ENCODE measurements around the gene TBX1. TPM values are rescaled to one million over a fixed set of nuclear protein-coding genes. Genes with fewer than 3 reads are reported as not detected.

Gene TBX1
- total RNA-seq, 1 donor from 2014 or later, result not detected

DNA sequence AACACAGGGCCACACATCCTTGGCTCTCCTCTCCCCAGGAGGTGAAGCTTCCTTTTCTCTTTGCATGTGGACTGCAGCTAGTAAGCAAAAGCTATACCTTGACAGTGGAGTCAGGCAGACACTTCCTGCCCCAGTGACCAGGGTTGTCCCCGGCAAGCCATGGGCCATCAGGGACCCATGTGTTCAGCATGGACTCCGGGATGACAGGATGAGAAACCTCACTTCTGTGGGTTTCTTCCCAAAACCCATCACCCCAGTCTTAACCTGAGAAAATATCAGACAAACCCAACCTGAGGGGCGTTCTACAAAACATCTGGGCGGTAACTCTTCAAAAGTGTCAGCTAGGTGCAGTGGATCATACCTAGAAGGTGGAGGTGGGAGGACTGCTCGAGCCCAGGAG lies 53.9 kb downstream of the TBX1 start:
- no peaks in the 10 kb centered on the region for H3K36me3 Mint-ChIP-seq (ENCODE audit: low read depth)
- no peak for DNase-seq (ENCODE audit: low read depth, low spot score)
- H3K9me3 Mint-ChIP-seq, result no peaks in the 10 kb centered on the region
- no peaks in the 10 kb centered on the region for H3K27me3 Mint-ChIP-seq (ENCODE audit: low read depth)
- peaks cover 6% of the 10 kb centered on the region for H3K4me1 Mint-ChIP-seq
- no peak overlapping the region for H3K4me3 Mint-ChIP-seq
- TF ChIP-seq, protein P1, sequence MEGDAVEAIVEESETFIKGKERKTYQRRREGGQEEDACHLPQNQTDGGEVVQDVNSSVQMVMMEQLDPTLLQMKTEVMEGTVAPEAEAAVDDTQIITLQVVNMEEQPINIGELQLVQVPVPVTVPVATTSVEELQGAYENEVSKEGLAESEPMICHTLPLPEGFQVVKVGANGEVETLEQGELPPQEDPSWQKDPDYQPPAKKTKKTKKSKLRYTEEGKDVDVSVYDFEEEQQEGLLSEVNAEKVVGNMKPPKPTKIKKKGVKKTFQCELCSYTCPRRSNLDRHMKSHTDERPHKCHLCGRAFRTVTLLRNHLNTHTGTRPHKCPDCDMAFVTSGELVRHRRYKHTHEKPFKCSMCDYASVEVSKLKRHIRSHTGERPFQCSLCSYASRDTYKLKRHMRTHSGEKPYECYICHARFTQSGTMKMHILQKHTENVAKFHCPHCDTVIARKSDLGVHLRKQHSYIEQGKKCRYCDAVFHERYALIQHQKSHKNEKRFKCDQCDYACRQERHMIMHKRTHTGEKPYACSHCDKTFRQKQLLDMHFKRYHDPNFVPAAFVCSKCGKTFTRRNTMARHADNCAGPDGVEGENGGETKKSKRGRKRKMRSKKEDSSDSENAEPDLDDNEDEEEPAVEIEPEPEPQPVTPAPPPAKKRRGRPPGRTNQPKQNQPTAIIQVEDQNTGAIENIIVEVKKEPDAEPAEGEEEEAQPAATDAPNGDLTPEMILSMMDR (conservative IDR thresholded peaks at IDR 0.05), result no peak
- H3K27ac Mint-ChIP-seq (ENCODE audit: unreplicated experiment), result no peak overlapping the region

DNA sequence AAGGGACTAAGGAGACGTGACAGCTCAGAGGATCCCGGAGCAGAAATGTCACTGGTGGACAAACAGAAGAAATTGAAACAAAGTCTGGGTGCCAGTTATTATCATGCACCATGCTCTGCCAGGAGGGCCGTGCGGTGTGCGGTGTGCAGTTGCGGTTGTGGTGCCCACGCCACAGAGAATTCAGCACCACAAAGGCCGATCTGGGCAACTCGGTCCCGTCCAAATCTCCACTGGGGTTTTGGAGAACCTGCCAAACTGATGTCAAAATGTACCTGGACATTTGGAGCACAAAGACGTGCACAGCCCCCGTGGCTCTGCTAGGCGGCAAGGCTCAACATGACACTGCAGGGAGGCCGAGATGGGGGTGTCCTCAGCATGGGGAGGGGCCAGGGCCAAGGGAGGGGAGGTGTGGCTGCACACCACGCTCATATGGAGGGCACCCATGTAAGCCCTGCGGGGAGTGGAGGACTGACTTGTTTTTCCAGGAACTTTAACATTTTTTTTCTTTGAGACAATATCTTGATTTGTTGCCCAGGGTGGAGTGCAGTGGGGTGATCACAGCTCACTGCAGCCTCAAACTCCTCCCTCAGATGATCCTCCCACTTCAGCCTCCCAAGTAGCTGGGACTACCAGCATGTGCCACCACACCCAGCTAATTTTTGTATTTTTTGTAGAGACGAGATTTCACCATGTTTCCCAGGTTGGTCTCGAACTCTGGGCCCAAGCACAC lies 54.7 kb downstream of the TBX1 start:
- H3K36me3 Mint-ChIP-seq (ENCODE audit: low read depth), result no peaks in the 10 kb centered on the region
- no peak overlapping the region for H3K27ac Mint-ChIP-seq (ENCODE audit: unreplicated experiment)
- TF ChIP-seq, protein P1 (conservative IDR thresholded peaks at IDR 0.05), result no peak
- no peak overlapping the region for H3K4me3 Mint-ChIP-seq
- H3K27me3 Mint-ChIP-seq (ENCODE audit: low read depth), result no peaks in the 10 kb centered on the region
- H3K4me1 Mint-ChIP-seq, result peaks cover 6% of the 10 kb centered on the region
- no peaks in the 10 kb centered on the region for H3K9me3 Mint-ChIP-seq
- no peak for DNase-seq (ENCODE audit: low read depth, low spot score)

DNA sequence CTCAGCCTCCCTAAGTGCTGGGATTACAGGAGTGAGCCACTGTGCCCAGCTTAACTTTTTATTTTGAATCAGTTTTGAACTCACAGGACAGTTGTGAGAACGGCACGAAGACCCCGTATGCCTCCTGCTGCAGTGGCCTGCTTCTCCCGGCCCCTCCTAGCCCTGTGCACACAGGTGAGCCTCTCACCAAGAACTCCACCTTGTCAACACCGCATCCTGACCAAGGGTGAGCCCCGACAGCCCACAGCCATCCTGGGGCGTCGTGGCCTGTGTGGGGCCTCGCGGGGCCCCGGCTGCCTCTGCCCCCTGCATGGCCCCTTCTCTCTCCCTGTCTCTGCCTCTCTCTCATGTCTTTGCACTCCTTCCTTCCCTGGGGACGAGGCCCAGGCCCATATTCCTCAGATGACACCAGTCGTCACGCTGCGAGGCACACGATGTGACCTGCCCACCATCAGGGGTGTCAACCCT lies 55.3 kb downstream of the TBX1 start:
- TF ChIP-seq, protein P1 (conservative IDR thresholded peaks at IDR 0.05), result no peak
- Mint-ChIP-seq H3K4me3 (no peak overlapping the region), H3K9me3 (no peaks in the 10 kb centered on the region), H3K4me1 (peaks cover 6% of the 10 kb centered on the region), H3K36me3 (ENCODE audit: low read depth) (no peaks in the 10 kb centered on the region), H3K27me3 (ENCODE audit: low read depth) (no peaks in the 10 kb centered on the region), H3K27ac (ENCODE audit: unreplicated experiment) (peak overlapping the region; percentile 84)
- no peak for DNase-seq (ENCODE audit: low read depth, low spot score)

DNA sequence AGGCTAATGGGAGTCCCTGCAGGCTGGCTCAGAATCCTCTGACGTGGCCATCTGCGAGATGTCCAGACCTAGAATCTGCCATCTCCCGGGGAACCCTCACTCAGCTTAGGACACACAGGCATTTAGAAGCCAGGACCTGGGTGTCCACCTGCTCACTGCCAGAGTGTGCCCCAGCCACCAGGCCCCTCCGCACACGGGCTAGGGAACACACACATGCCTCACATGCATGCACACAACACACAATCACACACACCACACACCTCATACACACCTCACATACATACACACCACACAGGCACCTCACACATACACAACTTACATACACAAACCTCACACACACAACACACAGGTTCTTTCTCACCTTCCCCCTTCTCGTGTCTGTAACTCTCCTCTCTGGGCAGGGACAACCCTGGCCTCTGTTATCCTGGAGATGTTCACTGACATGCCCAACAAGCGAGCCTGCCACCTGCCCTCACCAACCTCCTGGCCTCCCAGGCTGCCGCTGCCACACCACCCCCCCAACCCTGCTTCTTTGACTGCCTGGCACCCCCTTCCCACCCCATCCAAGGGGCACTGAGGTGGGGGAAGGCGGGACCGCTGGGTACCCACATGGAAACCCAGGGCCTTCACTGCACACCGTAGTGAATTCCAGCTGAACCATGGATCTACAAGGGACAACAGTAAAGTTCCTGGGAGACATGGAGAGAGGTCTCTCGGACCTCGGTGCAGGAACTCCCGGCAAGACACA lies 56.0 kb downstream of the TBX1 start:
- Mint-ChIP-seq H3K36me3 (ENCODE audit: low read depth) (no peaks in the 10 kb centered on the region), H3K27me3 (ENCODE audit: low read depth) (no peaks in the 10 kb centered on the region), H3K4me1 (peaks cover 6% of the 10 kb centered on the region), H3K9me3 (no peaks in the 10 kb centered on the region), H3K4me3 (no peak overlapping the region), H3K27ac (ENCODE audit: unreplicated experiment) (peak overlapping the region; percentile 84)
- DNase-seq (ENCODE audit: low read depth, low spot score), result no peak
- TF ChIP-seq, protein P1 (conservative IDR thresholded peaks at IDR 0.05), result no peak

Other genes starting within 250 kb of the TBX1 start
- 1.0 and 1.3 TPM in 2 replicates for gene CLDN5, start 236.4 kb upstream of the TBX1 start, total RNA-seq
- gene SEPTIN5, start 46.3 kb upstream of the TBX1 start, total RNA-seq, result 30.2 and 31.9 TPM in 2 replicates
- 4.6 and 4.8 TPM in 2 replicates for gene GP1BB, start 37.2 kb upstream of the TBX1 start, total RNA-seq
- gene GNB1L, start 94.1 kb downstream of the TBX1 start, total RNA-seq, result 12.1 and 13.8 TPM in 2 replicates
- gene RTL10, start 94.1 kb downstream of the TBX1 start, total RNA-seq, result 26.7 and 28.1 TPM in 2 replicates
- 70.9 and 86.4 TPM in 2 replicates for gene COMT, start 181.0 kb downstream of the TBX1 start, total RNA-seq
- 21.7 and 22.2 TPM in 2 replicates for gene TXNRD2, start 181.0 kb downstream of the TBX1 start, total RNA-seq